Neural cell (in vitro differentiated cells): ENCODE measurements around the gene RXFP2. TPM values are rescaled to one million over a fixed set of nuclear protein-coding genes. Genes with fewer than 3 reads are reported as not detected.

Source experiments
- H2AFZ ChIP-seq: fragments of 200-600, 300-800 bp; sonication (generic), shearing (Covaris generic); 2 replicates; pipeline ENCODE4 v1.6.0; 2014; ENCODE audit warnings: low read depth, mild to moderate bottlenecking, antibody characterized with exemption, low read length, moderate library complexity
- H3F3A ChIP-seq: fragments of 200-600 bp; shearing (Covaris generic); 2 replicates; pipeline ENCODE4 v1.6.1; 2016; ENCODE audit warnings: mild to moderate bottlenecking, moderate library complexity, mixed read lengths, antibody characterized with exemption, low read length; ENCODE audit not compliant: insufficient read depth, poor library complexity, severe bottlenecking
- H3K27ac ChIP-seq: fragments of 200-600, 300-800 bp; sonication (generic), shearing (Covaris generic); 2 replicates; pipeline ENCODE4 v1.5.1; 2014; ENCODE audit warnings: mild to moderate bottlenecking, low read length, moderate library complexity
- H3K27me3 ChIP-seq: fragments of 300-800, 200-600 bp; sonication (generic), shearing (Covaris generic); 2 replicates; pipeline ENCODE4 v1.6.0; 2014; ENCODE audit warnings: mild to moderate bottlenecking, low read depth, low read length, moderate library complexity; ENCODE audit not compliant: insufficient read depth
- H3K36me3 ChIP-seq: fragments of 300-800, 200-600 bp; sonication (generic), shearing (Covaris generic); 2 replicates; pipeline ENCODE4 v1.5.1; 2014; ENCODE audit warnings: mild to moderate bottlenecking, antibody characterized with exemption, low read length, moderate library complexity; ENCODE audit not compliant: insufficient read depth
- H3K4me2 ChIP-seq: fragments of 300-800, 200-600 bp; sonication (generic), shearing (Covaris generic); 2 replicates; pipeline ENCODE4 v1.6.0; 2014; ENCODE audit warnings: mild to moderate bottlenecking, low read length
- H3K4me3 ChIP-seq: fragments of 300-800, 200-600 bp; sonication (generic), shearing (Covaris generic); 2 replicates; pipeline ENCODE4 v1.5.1; 2014; ENCODE audit warnings: mild to moderate bottlenecking, low read length, moderate library complexity
- H3K79me2 ChIP-seq: fragments of 200-600 bp; shearing (Covaris generic); replicated peaks from 2 replicates; pipeline ENCODE4 v1.6.0; 2014; ENCODE audit warnings: mild to moderate bottlenecking, low read length, moderate library complexity; ENCODE audit not compliant: insufficient read depth
- H3K9ac ChIP-seq: fragments of 300-800, 200-600 bp; sonication (generic), shearing (Covaris generic); 2 replicates; pipeline ENCODE4 v1.6.1; 2016; ENCODE audit warnings: mild to moderate bottlenecking, low read length, mixed read lengths
- H3K9me2 ChIP-seq: fragments of 200-600 bp; shearing (Covaris generic); 2 replicates; pipeline ENCODE4 v1.6.1; 2016; ENCODE audit warnings: mild to moderate bottlenecking, low read length, mixed read lengths; ENCODE audit not compliant: insufficient read depth
- H3K9me3 ChIP-seq: fragments of 200-600, 300-800 bp; sonication (generic), shearing (Covaris generic); 2 replicates; pipeline ENCODE4 v1.6.1; 2016; ENCODE audit warnings: mild to moderate bottlenecking, mixed run types, low read length, moderate library complexity, mixed read lengths
- H4K20me1 ChIP-seq: fragments of 200-600 bp; shearing (Covaris generic); 2 replicates; pipeline ENCODE4 v1.6.1; 2016; ENCODE audit warnings: mild to moderate bottlenecking, mixed run types; ENCODE audit not compliant: insufficient read depth
- CTCF ChIP-seq: fragments of 450-650 bp; IDR thresholded peaks from 2 replicates; pipeline ENCODE4 v1.5.1; 2014; ENCODE audit warnings: antibody characterized with exemption, mild to moderate bottlenecking, moderate library complexity; ENCODE audit not compliant: poor library complexity, severe bottlenecking
- EP300 ChIP-seq: fragments of 450-650 bp; conservative IDR thresholded peaks from 2 replicates; pipeline ENCODE4 v1.6.1; 2014; ENCODE audit warnings: antibody characterized with exemption, mild to moderate bottlenecking, moderate library complexity; ENCODE audit not compliant: poor library complexity, severe bottlenecking
- EZH2 ChIP-seq: fragments of 200-600, 300-800 bp; shearing (Covaris generic), sonication (generic); IDR thresholded peaks from 2 replicates; pipeline ENCODE4 v1.6.1; 2014; ENCODE audit warnings: antibody characterized with exemption, low read length, borderline replicate concordance, mild to moderate bottlenecking; ENCODE audit not compliant: insufficient read depth, poor library complexity, severe bottlenecking
- MXI1 ChIP-seq: fragments of 450-650 bp; conservative IDR thresholded peaks from 2 replicates; pipeline ENCODE4 v1.6.1; 2014; ENCODE audit warnings: antibody characterized with exemption, mild to moderate bottlenecking; ENCODE audit not compliant: poor library complexity, severe bottlenecking
- POLR2AphosphoS5 ChIP-seq: IDR thresholded peaks from 2 replicates; pipeline ENCODE4 v1.6.1; 2012
- RAD21 ChIP-seq: fragments of 450-650 bp; conservative IDR thresholded peaks from 2 replicates; pipeline ENCODE4 v1.6.1; 2014; ENCODE audit warnings: antibody characterized with exemption, mild to moderate bottlenecking, moderate library complexity
- REST ChIP-seq: IDR thresholded peaks from 2 replicates; pipeline ENCODE4 v1.6.1; 2012; ENCODE audit warnings: borderline replicate concordance
- SMC3 ChIP-seq: fragments of 450-650 bp; conservative IDR thresholded peaks from 2 replicates; pipeline ENCODE4 v1.6.1; 2014; ENCODE audit warnings: antibody characterized with exemption, mild to moderate bottlenecking, moderate library complexity; ENCODE audit not compliant: poor library complexity
- TAF1 ChIP-seq: IDR thresholded peaks from 2 replicates; pipeline ENCODE4 v1.6.1; 2012; ENCODE audit warnings: low read depth
- polyA plus RNA-seq: library from polyadenylated mRNA; depleted of rRNA; stranded (reverse); fragments of >200 nt; gene quantifications from 2 replicates; pipeline ENCODE4 v1.2.3, GENCODE V29; 2014

Gene RXFP2
- polyA plus RNA-seq, 1 donor from 2014 or later, result not detected

- Histone ChIP-seq H3K36me3 (no peaks in the 10 kb centered on the region), H3K27ac (no peak overlapping the region), H3K9me3 (no peaks in the 10 kb centered on the region), H3K79me2 (no peaks in the 10 kb centered on the region), H2AFZ (no peak overlapping the region), H4K20me1 (no peaks in the 10 kb centered on the region), H3K4me2 (no peak overlapping the region), H3K9ac (no peak overlapping the region), H3K4me3 (no peak overlapping the region), H3K27me3 (no peaks in the 10 kb centered on the region), H3F3A (no peaks in the 10 kb centered on the region), H3K9me2 (no peaks in the 10 kb centered on the region)
- TF ChIP-seq EZH2 (no peak), TAF1 (no peak), EP300 (no peak), RAD21 (no peak), POLR2AphosphoS5 (no peak), CTCF (no peak), MXI1 (no peak)
Measured at GRCh38 chr13:31775686-31776085, 36.4 kb downstream of the RXFP2 start.

- no peaks in the 10 kb centered on the region for H3F3A ChIP-seq
- no peaks in the 10 kb centered on the region for H3K9me2 ChIP-seq
- H3K36me3 ChIP-seq, result no peaks in the 10 kb centered on the region
- H3K27me3 ChIP-seq, result no peaks in the 10 kb centered on the region
- no peak overlapping the region for H3K4me3 ChIP-seq
- no peak overlapping the region for H3K4me2 ChIP-seq
- no peak overlapping the region for H2AFZ ChIP-seq
- no peak for TF ChIP-seq REST
- no peak for TF ChIP-seq EP300
- no peak for TF ChIP-seq POLR2AphosphoS5
- TF ChIP-seq CTCF, result no peak
- no peak for TF ChIP-seq RAD21
- TF ChIP-seq MXI1, result no peak
- TF ChIP-seq EZH2, result no peak
- TF ChIP-seq SMC3, result no peak
- no peak for TF ChIP-seq TAF1
- no peaks in the 10 kb centered on the region for H3K9me3 ChIP-seq
- H3K9ac ChIP-seq, result no peak overlapping the region
- no peaks in the 10 kb centered on the region for H3K79me2 ChIP-seq
- no peaks in the 10 kb centered on the region for H4K20me1 ChIP-seq
- no peak overlapping the region for H3K27ac ChIP-seq
Measured at GRCh38 chr13:31781064-31781463, 41.7 kb downstream of the RXFP2 start.
